ENCODE results near the gene PFDN2. TPM values are rescaled to one million over a fixed set of nuclear protein-coding genes. Genes with fewer than 3 reads are reported as not detected.

The PFDN2 gene
- total RNA-seq, 6 experiments from 2014 or later = 77.4 to 114 (median 92.8) TPM

- H3K27ac Mint-ChIP-seq = no peak overlapping the region
- H3K9me3 Mint-ChIP-seq = no peaks in the 10 kb centered on the region
- peaks cover 37% of the 10 kb centered on the region for H3K4me1 Mint-ChIP-seq (ENCODE audit: low read depth)
- TF ChIP-seq CTCF (IDR thresholded peaks at IDR 0.05) = no peak
- no peak overlapping the region for H3K4me3 Mint-ChIP-seq
- no peaks in the 10 kb centered on the region; the same call in 1 of the 2 replicates for H3K27me3 Mint-ChIP-seq (ENCODE audit: insufficient read depth)
- no peak for DNase-seq
- H3K36me3 Mint-ChIP-seq (ENCODE audit: low read depth) = peaks cover 11% of the 10 kb centered on the region
Observed at GRCh38 chr1:161111117-161111516, 6.7 kb downstream of the PFDN2 start.

GRCh38 chr1:161106431-161106830 lies 11.4 kb downstream of the PFDN2 start:
- Mint-ChIP-seq H3K4me1 (ENCODE audit: low read depth) (no peaks in the 10 kb centered on the region; the same call in 1 of the 2 replicates), H3K27me3 (ENCODE audit: insufficient read depth) (peaks cover 2% of the 10 kb centered on the region; the same call in 1 of the 2 replicates), H3K4me3 (no peak overlapping the region), H3K9me3 (no peaks in the 10 kb centered on the region), H3K27ac (no peak overlapping the region), H3K36me3 (ENCODE audit: low read depth) (peaks cover 11% of the 10 kb centered on the region)
- DNase-seq = no peak
- TF ChIP-seq CTCF (IDR thresholded peaks at IDR 0.05) = no peak

GRCh38 chr1:161100556-161100955 lies 17.3 kb downstream of the PFDN2 start:
- no peaks in the 10 kb centered on the region for H3K9me3 Mint-ChIP-seq
- H3K4me1 Mint-ChIP-seq (ENCODE audit: low read depth) = peaks cover 29% of the 10 kb centered on the region
- H3K36me3 Mint-ChIP-seq (ENCODE audit: low read depth) = peaks cover 5% of the 10 kb centered on the region
- peaks cover 11% of the 10 kb centered on the region for H3K27me3 Mint-ChIP-seq (ENCODE audit: insufficient read depth)
- H3K4me3 Mint-ChIP-seq = no peak overlapping the region
- DNase-seq = no peak
- TF ChIP-seq CTCF (IDR thresholded peaks at IDR 0.05) = no peak
- no peak overlapping the region for H3K27ac Mint-ChIP-seq

- Mint-ChIP-seq H3K4me1 (ENCODE audit: low read depth) (peaks cover 29% of the 10 kb centered on the region), H3K9me3 (no peaks in the 10 kb centered on the region), H3K36me3 (ENCODE audit: low read depth) (peaks cover 5% of the 10 kb centered on the region), H3K27ac (peak overlapping the region; percentile 34), H3K27me3 (ENCODE audit: insufficient read depth) (peaks cover 11% of the 10 kb centered on the region), H3K4me3 (peak overlapping the region; percentile 92)
- no peak for DNase-seq
- no peak for TF ChIP-seq CTCF (IDR thresholded peaks at IDR 0.05)
Observed at GRCh38 chr1:161099090-161099802, 18.6 kb downstream of the PFDN2 start.

GRCh38 chr1:161098210-161099068 lies 19.4 kb downstream of the PFDN2 start, which contains the start of gene KLHDC9:
KLHDC9 (plus strand) TSS chr1:161098361; CDS start chr1:161098536, 175 bp downstream.
- Mint-ChIP-seq H3K27ac (peak within 1 kb of the TSS; percentile 78), H3K36me3 (ENCODE audit: low read depth) (peaks cover 5% of the 10 kb centered on the region), H3K27me3 (ENCODE audit: insufficient read depth) (peaks cover 11% of the 10 kb centered on the region), H3K4me1 (ENCODE audit: low read depth) (peaks cover 32% of the 10 kb centered on the region), H3K4me3 (peak within 1 kb of the TSS; percentile 92), H3K9me3 (no peaks in the 10 kb centered on the region)
- DNase-seq = peak; percentile 83
- TF ChIP-seq CTCF (IDR thresholded peaks at IDR 0.05) = no peak

All from HFFc6 (cell line).